HEK293 (cell line): ENCODE data around the gene GLIS1.
A peak's percentile ranks its signal among the peaks of the same experiment; 100 is the strongest.

ENCODE experiments used
- CTCF ChIA-PET: fragments of 350-600 bp; formaldehyde crosslinking; extraction: SDS; loops from one replicate; lab custom pipeline; 2021; ENCODE audit warnings: antibody characterized with exemption; lab: Yijun Ruan, JAX
- POLR2A ChIA-PET: fragments of 300-600 bp; formaldehyde crosslinking; extraction: SDS; loops from one replicate; lab custom pipeline; 2020; ENCODE audit warnings: antibody characterized with exemption, inconsistent platforms; lab: Yijun Ruan, JAX
- H3K27ac ChIP-seq: fragments of 200-500 bp; sonication (Bioruptor generic); 2 replicates; pipeline ENCODE4 v1.5.1; 2014; ENCODE audit warnings: low read depth, low read length, control low read depth, inconsistent platforms; ENCODE audit errors: extremely low read depth
- H3K36me3 ChIP-seq, 2 experiments: fragments of 200-500 bp in 1 of 2; sonication (Bioruptor generic) in 1 of 2; 1 replicate in 1 of 2; 2 replicates in 1 of 2; pipeline ENCODE4 v1.5.1; 2014 to 2017; ENCODE audit warnings: inconsistent platforms in 2 of 2, low read length in 2 of 2; ENCODE audit not compliant: control insufficient read depth in 2 of 2, insufficient read depth in 1 of 2
- H3K4me1 ChIP-seq: fragments of 200-500 bp; sonication (Bioruptor generic); 2 replicates; pipeline ENCODE4 v1.5.1; 2014; ENCODE audit warnings: mild to moderate bottlenecking, low read length, inconsistent platforms; ENCODE audit not compliant: control insufficient read depth, insufficient read depth
- H3K4me3 ChIP-seq: 2 replicates; pipeline ENCODE4 v1.5.1; 2011; ENCODE audit warnings: low read depth, mild to moderate bottlenecking, control low read depth, low read length, moderate library complexity
- H3K9me3 ChIP-seq: fragments of 200-500 bp; sonication (Bioruptor generic); 2 replicates; pipeline ENCODE4 v1.5.1; 2014; ENCODE audit warnings: low read depth, low read length, inconsistent platforms; ENCODE audit not compliant: control insufficient read depth, insufficient read depth
- GLIS1 ChIP-seq: fragments of 450-650 bp; formaldehyde crosslinking; IDR thresholded peaks from 2 replicates; pipeline ENCODE4 v1.5.1; 2016; ENCODE audit warnings: missing biosample characterization, missing genetic modification characterization
- KLF9 ChIP-seq: fragments of 450-650 bp; formaldehyde crosslinking; IDR thresholded peaks from 2 replicates; pipeline ENCODE4 v1.5.1; 2016; ENCODE audit warnings: missing biosample characterization, missing genetic modification characterization, low read depth
- PBX3 ChIP-seq: sonication (generic); formaldehyde crosslinking; IDR thresholded peaks from 2 replicates; pipeline ENCODE4 v1.8.1; 2022; ENCODE audit warnings: mild to moderate bottlenecking, moderate library complexity, missing genetic modification reagents
- SP7 ChIP-seq: fragments of 450-650 bp; formaldehyde crosslinking; IDR thresholded peaks from 2 replicates; pipeline ENCODE4 v1.5.1; 2016; ENCODE audit warnings: missing biosample characterization, missing genetic modification characterization
- WT1 ChIP-seq: fragments of 450-650 bp; formaldehyde crosslinking; IDR thresholded peaks from 2 replicates; pipeline ENCODE4 v1.5.1; 2016; ENCODE audit warnings: missing biosample characterization, missing genetic modification characterization
- ZNF23 ChIP-seq: fragments of 450-650 bp; formaldehyde crosslinking; IDR thresholded peaks from 2 replicates; pipeline ENCODE4 v1.5.1; 2016; ENCODE audit warnings: missing biosample characterization, missing genetic modification characterization, borderline replicate concordance
- ZNF560 ChIP-seq: fragments of 450-650 bp; formaldehyde crosslinking; IDR thresholded peaks from 2 replicates; pipeline ENCODE4 v1.5.1; 2017; ENCODE audit warnings: missing biosample characterization, missing genetic modification characterization, borderline replicate concordance
- ZNF626 ChIP-seq: fragments of 450-650 bp; sonication (Bioruptor Pico); formaldehyde crosslinking; IDR thresholded peaks from 2 replicates; pipeline ENCODE4 v1.5.1; 2018; ENCODE audit warnings: missing biosample characterization, missing genetic modification characterization, inconsistent platforms
- ZNF658 ChIP-seq: fragments of 450-650 bp; formaldehyde crosslinking; IDR thresholded peaks from 2 replicates; pipeline ENCODE4; 2016; ENCODE audit warnings: missing biosample characterization, missing genetic modification characterization
- ZNF785 ChIP-seq: fragments of 450-650 bp; formaldehyde crosslinking; IDR thresholded peaks from 2 replicates; pipeline ENCODE4 v1.5.1; 2016; ENCODE audit warnings: missing biosample characterization, missing genetic modification characterization
- ZNF792 ChIP-seq: fragments of 450-650 bp; formaldehyde crosslinking; IDR thresholded peaks from 2 replicates; pipeline ENCODE4 v1.5.1; 2016; ENCODE audit warnings: missing biosample characterization, missing genetic modification characterization
- ZSCAN30 ChIP-seq: fragments of 450-650 bp; IDR thresholded peaks from 2 replicates; pipeline ENCODE4 v1.5.1; 2018; ENCODE audit warnings: missing biosample characterization, mild to moderate bottlenecking, missing genetic modification characterization, moderate library complexity
- TF ChIP-seq, protein P1 (sequence below): fragments of 450-650 bp; formaldehyde crosslinking; IDR thresholded peaks from 2 replicates; pipeline ENCODE4 v1.5.1; 2016; ENCODE audit warnings: missing biosample characterization, missing genetic modification characterization
- TF ChIP-seq, protein P2 (sequence below): fragments of 450-650 bp; formaldehyde crosslinking; conservative IDR thresholded peaks from 2 replicates; pipeline ENCODE4 v1.5.1; 2016; ENCODE audit warnings: low read depth, missing biosample characterization, missing genetic modification characterization
- TF ChIP-seq, protein P3 (sequence below): fragments of 450-650 bp; formaldehyde crosslinking; IDR thresholded peaks from 2 replicates; pipeline ENCODE4 v1.5.1; 2016; ENCODE audit warnings: missing biosample characterization, missing genetic modification characterization

GLIS1 gene

GRCh38 chr1:53663529-53664300, 75.2 kb downstream of the GLIS1 start:
- no peaks in the 10 kb centered on the region for H3K36me3 ChIP-seq

GRCh38 chr1:53662951-53663350, 76.0 kb downstream of the GLIS1 start:
- Histone ChIP-seq H3K27ac (no peak overlapping the region), H3K4me3 (no peak overlapping the region), H3K9me3 (no peaks in the 10 kb centered on the region), H3K36me3 (no peaks in the 10 kb centered on the region), H3K4me1 (no peaks in the 10 kb centered on the region)
- CTCF ChIA-PET, result interaction anchor here (0.5 to 1.3 kb wide), 4 partner anchors 12 to 345 kb away, joined by 3 to 4 read pairs (median 3); no protein-coding TSS in a partner anchor
- POLR2A ChIA-PET, result no interaction called here
- TF ChIP-seq PBX3 (CRISPR knock-in tag), result no peak
- TF ChIP-seq ZNF658 (tag by site-specific recombination), result no peak
- TF ChIP-seq ZNF560 (tag by site-specific recombination), result no peak
- TF ChIP-seq GLIS1, result peak; percentile 75
- TF ChIP-seq, protein P1, sequence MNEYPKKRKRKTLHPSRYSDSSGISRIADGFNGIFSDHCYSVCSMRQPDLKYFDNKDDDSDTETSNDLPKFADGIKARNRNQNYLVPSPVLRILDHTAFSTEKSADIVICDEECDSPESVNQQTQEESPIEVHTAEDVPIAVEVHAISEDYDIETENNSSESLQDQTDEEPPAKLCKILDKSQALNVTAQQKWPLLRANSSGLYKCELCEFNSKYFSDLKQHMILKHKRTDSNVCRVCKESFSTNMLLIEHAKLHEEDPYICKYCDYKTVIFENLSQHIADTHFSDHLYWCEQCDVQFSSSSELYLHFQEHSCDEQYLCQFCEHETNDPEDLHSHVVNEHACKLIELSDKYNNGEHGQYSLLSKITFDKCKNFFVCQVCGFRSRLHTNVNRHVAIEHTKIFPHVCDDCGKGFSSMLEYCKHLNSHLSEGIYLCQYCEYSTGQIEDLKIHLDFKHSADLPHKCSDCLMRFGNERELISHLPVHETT (tag by site-specific recombination), result no peak
- TF ChIP-seq ZNF792, result no peak

More at GRCh38 chr1:53663529-53664300, 75.2 kb downstream of the GLIS1 start:
- ChIA-PET CTCF (interaction anchor here (0.6 to 1.3 kb wide), 3 partner anchors 11 to 346 kb away, joined by 3 to 4 read pairs (median 3); no protein-coding TSS in a partner anchor), POLR2A (no interaction called here)
- no peak overlapping the region for H3K4me3 ChIP-seq
- TF ChIP-seq ZNF23 (tag by site-specific recombination), result no peak
- TF ChIP-seq KLF9 (tag by site-specific recombination), result no peak
- TF ChIP-seq, protein P2, sequence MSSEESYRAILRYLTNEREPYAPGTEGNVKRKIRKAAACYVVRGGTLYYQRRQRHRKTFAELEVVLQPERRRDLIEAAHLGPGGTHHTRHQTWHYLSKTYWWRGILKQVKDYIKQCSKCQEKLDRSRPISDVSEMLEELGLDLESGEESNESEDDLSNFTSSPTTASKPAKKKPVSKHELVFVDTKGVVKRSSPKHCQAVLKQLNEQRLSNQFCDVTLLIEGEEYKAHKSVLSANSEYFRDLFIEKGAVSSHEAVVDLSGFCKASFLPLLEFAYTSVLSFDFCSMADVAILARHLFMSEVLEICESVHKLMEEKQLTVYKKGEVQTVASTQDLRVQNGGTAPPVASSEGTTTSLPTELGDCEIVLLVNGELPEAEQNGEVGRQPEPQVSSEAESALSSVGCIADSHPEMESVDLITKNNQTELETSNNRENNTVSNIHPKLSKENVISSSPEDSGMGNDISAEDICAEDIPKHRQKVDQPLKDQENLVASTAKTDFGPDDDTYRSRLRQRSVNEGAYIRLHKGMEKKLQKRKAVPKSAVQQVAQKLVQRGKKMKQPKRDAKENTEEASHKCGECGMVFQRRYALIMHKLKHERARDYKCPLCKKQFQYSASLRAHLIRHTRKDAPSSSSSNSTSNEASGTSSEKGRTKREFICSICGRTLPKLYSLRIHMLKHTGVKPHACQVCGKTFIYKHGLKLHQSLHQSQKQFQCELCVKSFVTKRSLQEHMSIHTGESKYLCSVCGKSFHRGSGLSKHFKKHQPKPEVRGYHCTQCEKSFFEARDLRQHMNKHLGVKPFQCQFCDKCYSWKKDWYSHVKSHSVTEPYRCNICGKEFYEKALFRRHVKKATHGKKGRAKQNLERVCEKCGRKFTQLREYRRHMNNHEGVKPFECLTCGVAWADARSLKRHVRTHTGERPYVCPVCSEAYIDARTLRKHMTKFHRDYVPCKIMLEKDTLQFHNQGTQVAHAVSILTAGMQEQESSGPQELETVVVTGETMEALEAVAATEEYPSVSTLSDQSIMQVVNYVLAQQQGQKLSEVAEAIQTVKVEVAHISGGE (tag by site-specific recombination), result no peak
- no peak for TF ChIP-seq WT1 (tag by site-specific recombination)
- TF ChIP-seq ZSCAN30 (tag by site-specific recombination), result no peak
- TF ChIP-seq ZNF658 (tag by site-specific recombination), result no peak
- TF ChIP-seq ZNF626 (tag by site-specific recombination), result no peak
- TF ChIP-seq, protein P3, sequence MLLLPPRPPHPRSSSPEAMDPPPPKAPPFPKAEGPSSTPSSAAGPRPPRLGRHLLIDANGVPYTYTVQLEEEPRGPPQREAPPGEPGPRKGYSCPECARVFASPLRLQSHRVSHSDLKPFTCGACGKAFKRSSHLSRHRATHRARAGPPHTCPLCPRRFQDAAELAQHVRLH (tag by site-specific recombination), result no peak
- TF ChIP-seq SP7 (tag by site-specific recombination), result no peak
- no peak for TF ChIP-seq ZNF785 (tag by site-specific recombination)
- TF ChIP-seq, all 188 proteins: peak for 0
- H3K4me1 ChIP-seq, result no peaks in the 10 kb centered on the region
- H3K27ac ChIP-seq, result no peak overlapping the region
- H3K9me3 ChIP-seq, result no peaks in the 10 kb centered on the region
